Nephron (organoid): Measurements from ENCODE around the gene TACC2.

ENCODE experiments used
- H3K27ac Mint-ChIP-seq, 3 experiments: 2 replicates each; pipeline ENCODE4 v1.8.0; 2020; ENCODE audit warnings: mixed read lengths in 3 of 3, mild to moderate bottlenecking in 2 of 3, moderate library complexity in 1 of 3
- H3K27me3 Mint-ChIP-seq: 2 replicates; pipeline ENCODE4 v1.8.0; 2021; ENCODE audit warnings: low read depth, mild to moderate bottlenecking, moderate library complexity, mixed read lengths
- H3K36me3 Mint-ChIP-seq: 2 replicates; pipeline ENCODE4 v1.8.0; 2020; ENCODE audit warnings: low read depth, mixed read lengths
- H3K4me1 Mint-ChIP-seq: 2 replicates; pipeline ENCODE4 v1.8.0; 2020; ENCODE audit warnings: mixed read lengths
- H3K4me3 Mint-ChIP-seq, 3 experiments: 2 replicates each; pipeline ENCODE4 v1.8.0; 2020; ENCODE audit warnings: mild to moderate bottlenecking in 3 of 3, mixed read lengths in 3 of 3, moderate library complexity in 2 of 3
- H3K9me3 Mint-ChIP-seq: 2 replicates; pipeline ENCODE4 v1.8.0; 2020; ENCODE audit warnings: mixed read lengths
- TF ChIP-seq, protein P1 (sequence below), 3 experiments: fragments of 200-600 bp; sonication (generic); IDR thresholded peaks; one replicate each; pipeline ENCODE4 v1.5.0; 2021; ENCODE audit warnings: antibody characterized with exemption in 3 of 3; ENCODE audit not compliant: unreplicated experiment in 3 of 3

TACC2 gene

DNA sequence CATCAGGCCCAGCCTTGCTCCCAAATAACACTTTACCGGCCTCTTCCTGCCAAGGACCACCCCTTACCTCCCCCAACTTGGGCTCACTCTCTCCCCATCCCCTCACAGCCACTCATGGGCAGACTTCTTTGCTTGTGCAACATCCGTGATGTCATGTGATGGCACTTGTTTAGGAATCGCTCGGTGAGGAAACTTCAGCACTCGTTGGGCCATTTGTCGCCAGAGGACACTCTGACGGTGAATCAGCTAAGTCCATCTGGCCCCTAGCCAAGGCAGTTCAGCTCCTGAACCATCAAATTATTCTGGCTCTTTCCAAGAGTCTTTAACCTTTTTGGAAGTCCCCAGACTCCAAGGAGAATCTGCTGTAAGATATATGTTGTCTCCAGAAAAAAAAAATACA, 301.4 kb downstream of the TACC2 start:
- no peaks in the 10 kb centered on the region for H3K36me3 Mint-ChIP-seq
- peaks cover 50% of the 10 kb centered on the region for H3K4me1 Mint-ChIP-seq
- H3K27me3 Mint-ChIP-seq = peaks cover 5% of the 10 kb centered on the region
- no peaks in the 10 kb centered on the region for H3K9me3 Mint-ChIP-seq
- no peak overlapping the region for H3K27ac Mint-ChIP-seq
- no peak overlapping the region for H3K4me3 Mint-ChIP-seq
- TF ChIP-seq, protein P1, sequence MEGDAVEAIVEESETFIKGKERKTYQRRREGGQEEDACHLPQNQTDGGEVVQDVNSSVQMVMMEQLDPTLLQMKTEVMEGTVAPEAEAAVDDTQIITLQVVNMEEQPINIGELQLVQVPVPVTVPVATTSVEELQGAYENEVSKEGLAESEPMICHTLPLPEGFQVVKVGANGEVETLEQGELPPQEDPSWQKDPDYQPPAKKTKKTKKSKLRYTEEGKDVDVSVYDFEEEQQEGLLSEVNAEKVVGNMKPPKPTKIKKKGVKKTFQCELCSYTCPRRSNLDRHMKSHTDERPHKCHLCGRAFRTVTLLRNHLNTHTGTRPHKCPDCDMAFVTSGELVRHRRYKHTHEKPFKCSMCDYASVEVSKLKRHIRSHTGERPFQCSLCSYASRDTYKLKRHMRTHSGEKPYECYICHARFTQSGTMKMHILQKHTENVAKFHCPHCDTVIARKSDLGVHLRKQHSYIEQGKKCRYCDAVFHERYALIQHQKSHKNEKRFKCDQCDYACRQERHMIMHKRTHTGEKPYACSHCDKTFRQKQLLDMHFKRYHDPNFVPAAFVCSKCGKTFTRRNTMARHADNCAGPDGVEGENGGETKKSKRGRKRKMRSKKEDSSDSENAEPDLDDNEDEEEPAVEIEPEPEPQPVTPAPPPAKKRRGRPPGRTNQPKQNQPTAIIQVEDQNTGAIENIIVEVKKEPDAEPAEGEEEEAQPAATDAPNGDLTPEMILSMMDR (IDR thresholded peaks at IDR 0.05; ENCODE audit: unreplicated experiment in 3 of 3) = no peak

DNA sequence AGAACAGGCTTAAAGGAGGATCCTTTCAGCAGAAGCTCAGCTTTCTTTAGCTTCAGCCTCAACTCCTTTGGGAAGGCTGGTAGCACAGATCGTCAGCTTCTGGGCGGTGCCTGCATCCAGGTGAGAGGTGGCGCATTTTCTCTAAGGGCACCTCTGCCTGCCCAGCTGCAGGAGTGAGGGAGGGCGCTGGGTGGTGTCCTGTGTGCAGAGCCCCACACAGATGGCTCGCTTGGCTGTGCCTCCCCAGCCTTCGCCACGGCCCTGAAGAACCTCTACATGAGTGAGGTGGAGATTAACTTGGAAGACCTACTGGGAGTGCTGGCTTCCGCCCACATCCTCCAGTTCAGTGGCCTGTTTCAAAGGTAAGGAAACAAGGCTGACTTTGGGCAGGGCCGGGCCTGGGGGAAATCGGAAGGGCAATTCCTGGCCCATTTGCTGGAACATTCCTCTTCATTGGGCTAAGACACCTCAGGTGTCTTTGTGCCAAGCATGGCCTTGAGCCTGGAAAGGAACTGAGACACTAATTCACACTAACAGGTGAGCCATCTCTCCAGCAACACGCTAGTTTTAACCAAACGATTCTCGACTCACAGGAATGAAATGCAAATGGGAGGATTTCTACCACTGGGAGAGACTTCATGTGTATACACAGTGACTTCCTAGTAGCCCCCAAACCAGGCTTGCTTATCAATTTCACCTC, 302.0 kb downstream of the TACC2 start:
- H3K27me3 Mint-ChIP-seq = peaks cover 5% of the 10 kb centered on the region
- H3K4me1 Mint-ChIP-seq = peaks cover 43% of the 10 kb centered on the region
- TF ChIP-seq, protein P1 (IDR thresholded peaks at IDR 0.05; ENCODE audit: unreplicated experiment in 3 of 3) = no peak
- no peak overlapping the region for H3K27ac Mint-ChIP-seq
- H3K4me3 Mint-ChIP-seq = no peak overlapping the region
- no peaks in the 10 kb centered on the region for H3K36me3 Mint-ChIP-seq
- no peaks in the 10 kb centered on the region for H3K9me3 Mint-ChIP-seq

DNA sequence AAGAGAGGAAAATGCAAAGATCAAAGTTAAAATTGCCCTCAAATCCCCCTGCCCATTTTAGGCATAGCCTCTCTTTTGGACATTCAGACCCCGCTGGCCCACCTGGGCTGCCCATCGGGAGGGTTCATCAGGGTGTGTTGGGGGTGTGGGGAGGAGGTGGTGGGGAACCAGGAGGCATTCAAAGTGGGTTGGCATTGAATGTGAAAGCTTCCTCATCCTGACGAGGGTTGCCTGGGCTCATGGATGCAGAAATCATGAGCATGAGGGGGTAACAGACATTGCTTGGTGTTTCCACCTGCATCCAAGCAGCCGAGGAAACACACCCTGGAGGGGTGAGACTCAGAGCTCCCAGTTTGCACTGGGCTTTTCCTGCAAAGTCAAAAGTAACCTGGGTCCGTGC, 302.8 kb downstream of the TACC2 start:
- Mint-ChIP-seq H3K36me3 (no peaks in the 10 kb centered on the region), H3K4me3 (no peak overlapping the region), H3K9me3 (no peaks in the 10 kb centered on the region), H3K27ac (no peak overlapping the region), H3K4me1 (peaks cover 38% of the 10 kb centered on the region), H3K27me3 (peaks cover 5% of the 10 kb centered on the region)
- TF ChIP-seq, protein P1 (IDR thresholded peaks at IDR 0.05; ENCODE audit: unreplicated experiment in 3 of 3) = no peak

DNA sequence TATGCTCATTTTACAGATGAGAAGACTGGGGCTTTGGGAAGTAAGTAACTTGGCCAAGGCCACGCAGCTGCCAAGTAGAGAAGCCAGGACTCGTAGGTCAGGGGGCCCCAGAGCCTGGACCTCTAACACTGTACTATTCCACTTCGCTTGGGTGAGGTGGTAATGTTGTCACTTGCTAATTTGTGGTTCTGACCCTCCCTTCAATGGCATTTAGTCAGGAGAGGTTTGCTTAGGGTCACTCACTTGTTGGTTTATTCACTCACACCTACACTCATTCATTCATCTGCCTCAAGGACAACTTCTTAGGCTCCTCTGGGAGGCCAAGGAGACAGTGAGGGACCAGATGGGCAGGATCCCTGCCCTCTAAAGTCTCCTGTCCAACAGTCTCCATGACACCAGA, 303.4 kb downstream of the TACC2 start:
- no peak overlapping the region for H3K4me3 Mint-ChIP-seq
- peaks cover 5% of the 10 kb centered on the region for H3K27me3 Mint-ChIP-seq
- TF ChIP-seq, protein P1 (IDR thresholded peaks at IDR 0.05; ENCODE audit: unreplicated experiment in 3 of 3) = no peak
- no peaks in the 10 kb centered on the region for H3K36me3 Mint-ChIP-seq
- peaks cover 32% of the 10 kb centered on the region for H3K4me1 Mint-ChIP-seq
- H3K9me3 Mint-ChIP-seq = no peaks in the 10 kb centered on the region
- no peak overlapping the region for H3K27ac Mint-ChIP-seq

DNA sequence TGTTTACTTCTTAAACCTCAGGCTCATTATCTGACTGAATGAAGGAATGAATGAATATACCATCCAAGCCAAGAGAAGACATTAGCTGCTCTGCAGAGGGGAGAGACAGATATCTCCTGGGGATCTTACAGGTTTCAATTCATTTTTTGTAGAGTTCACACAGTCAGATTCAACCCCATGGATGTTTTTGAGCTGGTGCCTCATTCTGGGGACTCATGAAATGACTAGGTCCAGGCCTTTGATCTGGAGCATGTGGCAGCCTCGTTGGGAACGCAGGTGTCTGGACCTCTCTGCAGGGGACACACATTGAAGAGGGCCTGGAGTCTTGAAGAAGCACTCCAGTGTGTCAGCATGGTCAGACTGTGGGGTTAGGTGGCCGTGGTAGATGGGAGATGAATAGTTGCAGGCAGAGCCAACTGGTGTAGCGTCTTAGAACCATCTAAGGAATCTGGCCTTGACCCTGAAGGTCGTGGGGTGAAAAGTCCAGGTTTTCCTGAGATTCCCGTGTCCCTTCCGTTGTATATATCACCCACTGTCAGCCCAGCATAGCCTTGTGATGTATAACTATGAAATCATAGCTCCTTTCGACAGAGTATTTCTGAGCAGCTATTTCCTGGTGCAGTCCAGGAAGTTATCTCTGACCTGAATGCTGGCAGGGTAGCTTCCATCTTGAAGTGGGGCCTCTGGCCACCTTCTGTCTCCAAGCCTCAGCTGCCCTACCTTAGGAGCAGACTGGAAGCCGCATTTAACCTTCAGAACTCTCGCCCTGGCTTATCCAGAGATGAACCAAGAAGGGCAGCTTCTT, 304.4 kb downstream of the TACC2 start:
- Mint-ChIP-seq H3K9me3 (no peaks in the 10 kb centered on the region), H3K36me3 (no peaks in the 10 kb centered on the region), H3K27ac (no peak overlapping the region), H3K4me1 (peaks cover 22% of the 10 kb centered on the region), H3K27me3 (peaks cover 5% of the 10 kb centered on the region), H3K4me3 (no peak overlapping the region)
- TF ChIP-seq, protein P1 (IDR thresholded peaks at IDR 0.05; ENCODE audit: unreplicated experiment in 3 of 3) = no peak
